ENCODE measurements around the gene CACNA1H.
"Not testable (repeated sequence)": the region's sequence is repeated elsewhere in the genome, so short reads cannot be mapped to it uniquely, and the experiment has no call there.

The CACNA1H gene

DNA sequence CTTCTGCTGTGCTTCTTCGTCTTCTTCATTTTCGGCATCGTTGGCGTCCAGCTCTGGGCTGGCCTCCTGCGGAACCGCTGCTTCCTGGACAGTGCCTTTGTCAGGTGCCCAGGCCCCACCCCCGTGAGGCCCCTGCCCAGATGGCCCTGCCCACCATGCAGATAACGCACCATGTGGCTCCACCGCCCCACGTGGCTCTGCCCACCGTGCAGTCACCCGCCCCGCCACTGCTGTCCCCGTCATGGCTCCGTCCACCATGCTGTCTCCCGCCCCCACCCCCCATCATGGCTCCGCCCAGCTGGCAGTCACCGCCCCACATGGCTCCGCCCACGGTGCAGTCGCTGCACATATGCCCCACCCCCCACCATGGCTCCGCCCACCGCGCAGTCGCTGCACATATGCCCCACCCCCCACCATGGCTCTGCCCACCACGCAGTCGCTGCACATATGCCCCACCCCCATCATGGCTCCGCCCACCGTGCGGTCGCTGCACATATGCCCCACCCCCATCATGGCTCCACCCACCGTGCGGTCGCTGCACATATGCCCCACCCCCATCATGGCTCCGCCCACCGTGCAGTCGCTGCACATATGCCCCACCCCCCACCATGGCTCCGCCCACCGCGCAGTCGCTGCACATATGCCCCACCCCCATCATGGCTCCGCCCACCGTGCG lies 45.9 kb downstream of the CACNA1H start:
- DNase-seq; intact Hi-C loops (cut with DNase I): not testable (repeated sequence)

DNA sequence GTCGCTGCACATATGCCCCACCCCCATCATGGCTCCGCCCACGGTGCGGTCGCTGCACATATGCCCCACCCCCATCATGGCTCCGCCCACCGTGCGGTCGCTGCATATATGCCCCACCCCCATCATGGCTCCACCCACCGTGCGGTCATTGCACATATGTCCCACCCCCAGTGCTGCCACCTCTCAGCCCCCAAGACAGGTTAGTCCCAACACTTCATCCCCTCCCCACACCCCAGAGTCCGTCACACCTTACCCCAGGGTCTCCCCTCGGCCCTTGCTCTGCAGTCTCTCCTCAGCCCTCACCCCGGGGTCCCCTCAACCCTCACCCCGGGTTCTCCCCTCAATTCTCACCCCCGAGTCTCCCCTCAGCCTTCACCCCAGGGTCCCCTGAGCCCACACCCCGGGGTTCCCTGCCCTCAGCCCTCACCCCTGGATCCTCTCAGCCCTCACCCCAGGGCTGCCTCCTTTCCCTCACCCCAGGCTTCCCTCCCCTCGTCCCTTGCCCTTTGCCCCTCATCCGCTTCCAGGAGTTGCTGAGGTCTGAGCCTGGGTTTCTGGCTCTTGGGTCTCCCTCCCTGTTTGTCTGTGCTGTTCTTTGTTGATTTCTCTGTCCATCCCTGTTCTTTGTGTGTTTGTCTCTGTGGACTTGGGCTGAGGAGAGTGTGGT lies 46.6 kb downstream of the CACNA1H start:
- intact Hi-C loops (cut with DNase I): no loop called here
- DNase-seq: no peak

DNA sequence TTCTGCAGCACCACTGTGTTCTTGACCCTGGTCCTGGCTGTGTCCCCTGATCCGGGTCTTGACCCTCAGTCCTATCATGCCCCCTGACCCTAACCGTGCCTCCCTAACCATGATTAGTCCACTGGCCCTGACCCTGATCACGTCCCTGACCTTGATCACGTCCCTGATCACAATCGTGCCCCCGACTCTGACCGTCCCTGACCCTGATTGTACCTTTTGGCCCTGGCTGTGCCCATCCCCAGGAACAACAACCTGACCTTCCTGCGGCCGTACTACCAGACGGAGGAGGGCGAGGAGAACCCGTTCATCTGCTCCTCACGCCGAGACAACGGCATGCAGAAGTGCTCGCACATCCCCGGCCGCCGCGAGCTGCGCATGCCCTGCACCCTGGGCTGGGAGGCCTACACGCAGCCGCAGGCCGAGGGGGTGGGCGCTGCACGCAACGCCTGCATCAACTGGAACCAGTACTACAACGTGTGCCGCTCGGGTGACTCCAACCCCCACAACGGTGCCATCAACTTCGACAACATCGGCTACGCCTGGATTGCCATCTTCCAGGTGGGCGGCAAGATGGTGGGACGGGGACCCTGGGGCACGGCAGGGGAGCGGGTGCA lies 47.2 kb downstream of the CACNA1H start:
- DNase-seq: peak in 28 of 42 donors; percentile 27 to 76 (median 48)
- intact Hi-C loops (cut with DNase I): no loop called here

DNA sequence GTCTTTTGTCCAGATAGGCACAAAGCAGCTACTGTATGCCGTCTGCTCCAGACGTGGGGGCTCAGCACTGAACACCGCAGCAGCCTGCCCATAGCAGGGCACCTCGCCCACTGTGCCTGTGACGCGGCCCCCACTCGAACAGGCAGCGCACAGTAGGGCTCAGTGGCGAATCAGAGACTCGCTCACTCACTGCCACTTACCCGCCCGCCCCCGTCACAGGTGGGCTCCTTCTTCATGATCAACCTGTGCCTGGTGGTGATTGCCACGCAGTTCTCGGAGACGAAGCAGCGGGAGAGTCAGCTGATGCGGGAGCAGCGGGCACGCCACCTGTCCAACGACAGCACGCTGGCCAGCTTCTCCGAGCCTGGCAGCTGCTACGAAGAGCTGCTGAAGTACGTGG lies 48.5 kb downstream of the CACNA1H start:
- intact Hi-C loops (cut with DNase I): no loop called here
- DNase-seq: peak in 34 of 42 donors; percentile 11 to 82 (median 49)

DNA sequence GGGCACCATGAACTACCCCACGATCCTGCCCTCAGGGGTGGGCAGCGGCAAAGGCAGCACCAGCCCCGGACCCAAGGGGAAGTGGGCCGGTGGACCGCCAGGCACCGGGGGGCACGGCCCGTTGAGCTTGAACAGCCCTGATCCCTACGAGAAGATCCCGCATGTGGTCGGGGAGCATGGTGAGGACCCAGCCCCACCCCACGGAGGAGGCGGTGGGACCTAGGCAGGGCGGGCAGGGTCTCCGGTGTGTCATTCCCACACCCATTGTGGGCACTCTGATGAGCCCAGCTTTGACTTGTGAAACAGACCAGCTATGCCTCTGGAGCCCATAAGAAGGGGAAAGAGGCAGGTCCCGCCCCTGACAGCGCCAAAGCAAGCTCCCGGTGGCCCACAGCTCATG lies 49.4 kb downstream of the CACNA1H start:
- no peak for DNase-seq
- intact Hi-C loops (cut with DNase I): no loop called here

DNA sequence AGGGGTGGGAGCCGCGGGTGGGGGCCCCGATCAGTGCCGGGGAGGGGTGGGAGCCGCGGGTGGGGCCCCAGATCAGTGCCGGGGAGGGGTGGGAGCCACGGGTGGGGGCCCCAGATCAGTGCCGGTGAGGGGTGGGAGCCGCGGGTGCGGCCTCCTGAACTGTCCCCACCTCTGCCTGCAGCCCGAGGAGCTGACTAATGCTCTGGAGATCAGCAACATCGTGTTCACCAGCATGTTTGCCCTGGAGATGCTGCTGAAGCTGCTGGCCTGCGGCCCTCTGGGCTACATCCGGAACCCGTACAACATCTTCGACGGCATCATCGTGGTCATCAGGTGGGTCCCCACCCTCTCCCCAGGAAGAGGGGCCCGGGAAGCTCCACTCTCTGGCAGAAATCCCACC lies 52.0 kb downstream of the CACNA1H start:
- intact Hi-C loops (cut with DNase I): no loop called here
- peak in 3 of 42 donors; percentile 31 to 54 (median 50) for DNase-seq

DNA sequence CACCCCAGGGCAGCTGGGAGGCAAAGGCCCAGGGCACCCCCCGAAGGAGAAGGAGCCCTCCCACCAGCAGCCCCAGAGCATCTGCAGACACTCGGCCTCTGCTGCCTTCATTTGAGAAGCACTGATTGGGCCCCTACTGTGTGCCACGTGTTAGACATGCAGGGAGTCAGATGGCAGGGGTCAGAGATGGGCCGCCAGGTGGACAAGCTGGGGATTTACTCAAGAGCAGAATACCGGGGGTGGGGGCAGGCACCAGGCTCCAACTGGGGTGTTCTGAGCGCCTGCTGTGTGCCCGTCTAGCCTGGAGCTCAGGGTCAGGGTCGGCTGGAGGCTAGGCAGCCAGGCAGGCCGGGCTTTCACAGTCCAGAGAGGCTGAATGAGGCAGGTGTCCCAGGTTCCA lies 53.4 kb downstream of the CACNA1H start:
- intact Hi-C loops (cut with DNase I): no loop called here
- no peak for DNase-seq

DNA sequence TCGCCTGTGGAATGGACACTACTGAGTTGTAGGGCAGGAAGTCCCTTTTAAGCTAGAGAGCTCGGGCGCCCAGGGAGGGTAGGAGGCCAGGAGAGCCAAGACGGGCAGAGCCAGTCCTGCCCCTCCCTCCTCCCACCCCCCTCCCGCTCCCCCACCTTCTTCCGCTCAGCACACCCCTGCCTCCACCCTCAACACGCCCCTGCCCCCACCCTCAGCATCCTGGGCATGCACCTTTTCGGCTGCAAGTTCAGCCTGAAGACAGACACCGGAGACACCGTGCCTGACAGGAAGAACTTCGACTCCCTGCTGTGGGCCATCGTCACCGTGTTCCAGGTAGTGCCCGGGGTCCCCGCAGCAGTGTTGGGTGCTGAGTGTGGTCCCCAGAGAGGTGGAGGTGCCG lies 53.9 kb downstream of the CACNA1H start:
- intact Hi-C loops (cut with DNase I): no loop called here
- no peak for DNase-seq

DNA sequence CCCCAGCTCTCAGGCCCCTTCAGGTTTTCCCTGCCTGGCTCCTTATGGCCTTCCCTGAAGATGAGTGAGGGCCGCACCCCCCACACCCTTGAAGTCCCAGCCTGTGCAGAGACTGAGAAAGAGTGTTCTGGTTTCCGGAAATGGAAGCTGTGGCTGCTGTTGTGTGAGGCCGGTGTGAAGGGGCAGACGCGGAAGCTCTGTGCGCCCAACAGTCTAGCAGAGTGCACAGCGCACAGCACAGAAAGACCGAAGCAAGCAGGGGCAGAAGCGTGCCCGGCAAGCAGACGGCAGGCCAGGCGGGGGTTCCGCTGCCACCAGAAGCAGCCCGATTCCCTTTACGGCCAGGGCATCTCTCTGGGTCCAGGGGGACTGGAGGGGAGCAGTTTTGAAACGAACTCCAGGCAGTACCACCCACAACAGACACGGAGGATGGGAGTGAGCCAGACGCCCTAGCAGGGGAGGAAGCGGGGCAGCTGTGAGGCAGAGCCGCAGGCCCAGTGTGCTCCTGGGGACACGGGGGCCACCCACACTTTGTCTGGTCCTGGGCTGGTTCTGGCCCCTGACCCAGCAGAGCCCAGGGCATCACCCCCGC lies 55.4 kb downstream of the CACNA1H start:
- intact Hi-C loops (cut with DNase I): no loop called here

DNA sequence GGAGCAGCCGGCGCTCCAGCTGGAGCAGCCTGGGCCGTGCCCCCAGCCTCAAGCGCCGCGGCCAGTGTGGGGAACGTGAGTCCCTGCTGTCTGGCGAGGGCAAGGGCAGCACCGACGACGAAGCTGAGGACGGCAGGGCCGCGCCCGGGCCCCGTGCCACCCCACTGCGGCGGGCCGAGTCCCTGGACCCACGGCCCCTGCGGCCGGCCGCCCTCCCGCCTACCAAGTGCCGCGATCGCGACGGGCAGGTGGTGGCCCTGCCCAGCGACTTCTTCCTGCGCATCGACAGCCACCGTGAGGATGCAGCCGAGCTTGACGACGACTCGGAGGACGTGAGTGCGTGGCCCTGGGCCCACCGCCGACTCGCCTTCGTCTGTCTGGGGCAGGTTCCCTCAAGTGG lies 56.2 kb downstream of the CACNA1H start:
- no peak for DNase-seq
- intact Hi-C loops (cut with DNase I): no loop called here

More for the DNA sequence above, 55.4 kb downstream of the CACNA1H start:
- DNase-seq: no peak

DNA sequence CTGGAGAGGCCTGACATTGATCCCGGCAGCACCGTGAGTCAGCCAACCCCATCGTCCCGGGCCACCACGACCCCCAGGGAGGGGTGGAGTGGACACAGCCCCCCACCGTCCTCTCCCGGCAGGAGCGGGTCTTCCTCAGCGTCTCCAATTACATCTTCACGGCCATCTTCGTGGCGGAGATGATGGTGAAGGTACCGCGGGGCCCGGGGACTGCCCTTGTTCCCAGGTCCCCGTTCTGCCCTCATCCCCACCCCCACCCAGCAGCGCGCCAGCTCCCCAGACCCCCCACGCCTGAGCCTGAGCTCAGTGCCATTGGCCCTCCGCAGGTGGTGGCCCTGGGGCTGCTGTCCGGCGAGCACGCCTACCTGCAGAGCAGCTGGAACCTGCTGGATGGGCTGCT lies 57.6 kb downstream of the CACNA1H start:
- no peak for DNase-seq
- intact Hi-C loops (cut with DNase I): no loop called here

DNA sequence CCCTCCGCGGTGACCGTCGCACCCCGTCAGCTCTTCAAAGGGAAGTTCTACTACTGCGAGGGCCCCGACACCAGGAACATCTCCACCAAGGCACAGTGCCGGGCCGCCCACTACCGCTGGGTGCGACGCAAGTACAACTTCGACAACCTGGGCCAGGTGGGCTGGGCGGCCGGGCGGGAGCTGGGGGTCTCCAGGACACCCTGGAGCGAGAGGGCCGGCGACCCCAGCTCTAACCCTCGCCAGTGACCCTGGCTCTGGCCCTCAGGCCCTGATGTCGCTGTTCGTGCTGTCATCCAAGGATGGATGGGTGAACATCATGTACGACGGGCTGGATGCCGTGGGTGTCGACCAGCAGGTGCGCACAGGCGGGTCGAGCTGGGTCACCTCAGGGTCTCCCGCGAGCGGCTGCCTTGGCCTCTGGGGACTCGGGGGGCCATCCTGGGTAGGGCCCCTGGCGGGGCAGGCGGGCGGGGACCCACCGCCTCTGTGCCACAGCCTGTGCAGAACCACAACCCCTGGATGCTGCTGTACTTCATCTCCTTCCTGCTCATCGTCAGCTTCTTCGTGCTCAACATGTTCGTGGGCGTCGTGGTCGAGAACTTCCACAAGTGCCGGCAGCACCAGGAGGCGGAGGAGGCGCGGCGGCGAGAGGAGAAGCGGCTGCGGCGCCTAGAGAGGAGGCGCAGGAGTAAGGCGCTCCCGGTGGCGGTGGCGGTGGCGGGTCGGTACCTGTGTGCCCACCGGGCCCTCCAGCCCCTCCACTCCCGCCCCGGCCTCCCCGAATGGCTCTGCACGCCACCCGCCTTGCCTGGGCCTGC lies 58.8 kb downstream of the CACNA1H start:
- DNase-seq: peak in 39 of 42 donors; percentile 23 to 83 (median 61)
- intact Hi-C loops (cut with DNase I): no loop called here

DNA sequence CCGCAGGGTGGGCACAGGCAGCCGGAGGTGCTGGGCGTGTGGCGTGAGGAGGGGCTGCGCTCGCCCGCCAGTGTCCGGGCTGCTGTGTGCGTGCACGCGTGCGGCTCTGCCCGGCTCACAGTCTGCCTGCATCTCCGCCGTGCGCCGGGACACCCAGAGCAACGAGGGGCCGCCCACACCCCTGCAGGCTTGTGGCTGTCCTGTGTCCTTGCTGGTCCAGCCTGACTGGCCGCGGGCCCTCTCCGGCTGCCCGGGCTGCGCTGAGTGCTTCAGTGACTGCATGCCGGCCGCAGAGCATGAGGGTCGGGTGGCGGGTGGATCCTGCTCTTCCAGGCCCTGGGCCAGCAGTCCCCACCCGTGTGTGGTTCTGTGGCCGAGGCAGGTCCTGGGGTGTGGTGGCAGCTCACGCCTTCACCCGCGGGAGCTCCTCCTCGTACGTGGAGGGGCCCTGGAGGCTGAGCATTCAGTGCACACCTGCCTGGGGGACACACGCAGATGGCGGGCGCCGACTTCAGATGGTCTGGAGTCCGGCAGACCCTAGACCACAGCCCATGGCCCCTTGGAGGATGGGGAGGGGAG lies 59.8 kb downstream of the CACNA1H start:
- no peak for DNase-seq
- intact Hi-C loops (cut with DNase I): no loop called here

DNA sequence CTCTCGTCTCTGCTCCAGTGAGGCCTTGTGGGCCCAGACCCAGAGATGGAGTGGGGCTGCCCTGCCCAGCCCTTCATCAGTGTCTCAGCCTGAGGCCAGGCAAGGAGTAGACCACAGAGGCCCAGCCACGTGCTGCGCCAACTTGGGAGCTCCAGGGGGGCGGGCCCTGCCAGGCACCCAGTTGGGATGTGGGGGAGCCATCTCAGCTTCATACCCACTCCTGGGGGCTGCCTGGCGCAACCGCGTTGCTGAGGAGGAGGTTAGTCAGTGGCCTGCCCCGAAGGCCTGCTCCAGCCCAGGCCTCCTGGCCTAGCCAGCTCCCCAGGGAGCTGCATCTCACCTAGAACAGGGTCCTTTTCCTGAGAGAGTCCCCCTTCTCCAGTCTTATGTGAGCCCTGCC lies 60.3 kb downstream of the CACNA1H start:
- intact Hi-C loops (cut with DNase I): no loop called here
- DNase-seq: no peak

DNA sequence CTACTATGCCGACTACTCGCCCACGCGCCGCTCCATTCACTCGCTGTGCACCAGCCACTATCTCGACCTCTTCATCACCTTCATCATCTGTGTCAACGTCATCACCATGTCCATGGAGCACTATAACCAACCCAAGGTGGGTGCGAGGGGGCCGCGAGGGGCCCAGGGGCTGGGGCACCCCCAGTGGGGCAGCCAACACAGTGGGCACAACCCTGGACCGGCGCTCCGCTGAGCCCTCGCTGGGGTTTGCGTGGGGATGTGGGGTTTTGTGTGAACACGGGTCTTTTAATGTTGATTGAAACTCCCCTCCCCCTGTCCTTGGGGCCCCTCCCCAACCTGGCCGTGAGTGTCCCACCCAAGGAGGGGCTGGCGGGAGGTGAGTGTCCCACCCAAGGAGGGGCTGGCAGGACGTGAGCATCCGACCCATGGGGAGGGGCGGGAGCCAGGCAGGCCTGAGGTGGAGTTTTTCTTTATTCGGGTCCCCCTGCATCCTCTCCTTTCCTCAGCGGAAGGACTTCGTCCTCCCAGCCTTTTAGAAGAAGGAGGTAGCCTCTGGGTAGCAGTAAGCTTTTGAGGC lies 61.0 kb downstream of the CACNA1H start:
- no peak for DNase-seq
- intact Hi-C loops (cut with DNase I): no loop called here

DNA sequence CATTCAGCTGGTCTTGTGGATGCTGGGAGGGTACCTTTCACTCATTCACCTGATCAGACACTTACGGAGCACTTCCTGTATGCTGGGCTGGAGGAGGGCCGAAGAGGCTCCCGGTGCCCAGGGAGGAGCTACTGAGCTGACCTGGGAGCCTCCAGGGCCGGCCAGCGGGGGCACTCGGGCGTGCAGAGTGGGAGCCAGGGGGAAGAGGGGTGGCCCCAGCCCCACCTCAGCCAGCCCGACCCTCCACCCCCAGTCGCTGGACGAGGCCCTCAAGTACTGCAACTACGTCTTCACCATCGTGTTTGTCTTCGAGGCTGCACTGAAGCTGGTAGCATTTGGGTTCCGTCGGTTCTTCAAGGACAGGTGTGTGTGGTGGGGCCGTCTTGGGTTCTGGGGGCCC lies 61.8 kb downstream of the CACNA1H start:
- no peak for DNase-seq
- intact Hi-C loops (cut with DNase I): no loop called here

DNA sequence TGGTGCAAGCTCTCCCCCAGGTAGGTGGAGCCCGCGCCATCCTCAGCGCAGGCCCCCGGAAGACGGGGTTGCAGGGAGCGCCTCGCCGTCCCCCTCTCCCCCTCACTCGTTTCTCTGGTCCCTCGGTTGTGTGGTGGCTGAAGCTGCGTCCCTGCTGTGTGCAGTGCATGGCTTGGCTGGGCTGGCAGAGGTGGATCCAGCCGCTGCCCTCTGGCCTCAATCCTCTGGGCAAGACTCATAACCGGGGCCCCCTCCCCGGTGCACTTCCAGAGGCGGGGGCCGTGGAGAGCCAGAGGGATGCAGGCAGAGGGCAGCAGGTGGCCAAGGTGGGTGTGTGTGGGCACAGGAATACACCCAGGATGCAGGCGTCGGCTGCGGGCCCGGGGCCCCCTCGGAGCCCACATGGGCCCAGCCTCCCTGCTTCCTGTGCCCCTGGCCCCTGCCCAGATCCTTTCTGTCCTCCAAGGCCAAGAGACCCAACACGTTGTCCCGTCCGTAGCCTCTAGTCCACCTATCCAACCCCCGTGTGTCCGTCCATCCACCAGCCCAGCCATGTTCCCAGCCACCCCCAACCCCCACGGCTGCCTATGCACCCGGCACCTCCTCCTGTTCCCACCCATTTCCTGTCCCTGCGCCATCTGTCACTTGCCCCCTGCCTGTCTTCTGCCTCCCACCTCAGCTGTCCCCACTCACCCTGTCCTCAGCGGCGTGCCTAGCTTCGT lies 62.8 kb downstream of the CACNA1H start:
- DNase-seq: no peak
- intact Hi-C loops (cut with DNase I): no loop called here

DNA sequence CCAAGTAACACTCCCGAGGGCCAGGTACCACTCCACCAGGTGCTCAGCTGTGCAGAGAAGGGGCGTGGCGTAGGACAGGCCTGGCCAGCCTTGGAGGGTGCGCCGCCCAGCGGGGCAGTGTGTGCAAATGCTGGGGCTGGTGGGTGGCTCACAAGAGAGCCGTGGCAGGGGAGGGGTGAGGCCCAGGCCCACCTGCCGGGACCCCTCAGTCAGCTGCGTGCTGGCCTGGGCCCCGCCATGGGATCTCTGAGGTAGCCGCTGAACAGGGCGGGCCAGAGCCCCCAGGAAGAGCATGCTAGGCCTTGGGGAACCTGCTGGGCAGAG lies 63.4 kb downstream of the CACNA1H start:
- intact Hi-C loops (cut with DNase I): no loop called here
- no peak for DNase-seq

Data from head of caudate nucleus (tissue), 42 donors.